ENCODE results near the gene TST.

DNA sequence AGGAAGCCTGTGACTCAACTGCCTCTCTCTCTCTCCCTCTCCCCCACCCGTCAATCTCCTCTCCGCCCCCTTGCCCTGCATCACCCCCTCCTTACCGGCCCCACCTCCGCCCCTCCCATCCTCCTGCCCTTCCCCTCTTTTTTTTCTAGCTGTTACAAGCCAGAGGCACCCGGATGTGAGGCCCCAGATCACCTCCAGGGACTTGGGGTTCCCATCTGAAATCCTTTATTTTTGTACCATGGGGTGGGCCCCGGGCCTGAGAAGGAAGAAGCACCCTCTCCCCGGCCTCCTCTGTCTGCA lies 43.1 kb upstream of the TST start:
- no peak for TF ChIP-seq EZH2phosphoT487 (IDR thresholded peaks at IDR 0.05; ENCODE audit: low read length)
- no peak for TF ChIP-seq CTCF (IDR thresholded peaks at IDR 0.05; ENCODE audit: low read length)
- TF ChIP-seq EZH2 (optimal IDR thresholded peaks at IDR 0.05; ENCODE audit: low read depth, low read length) = no peak
